Measurements from ENCODE around the gene PIWIL1. TPM values are rescaled to one million over a fixed set of nuclear protein-coding genes. Genes with fewer than 3 reads are reported as not detected.

PIWIL1 gene
- total RNA-seq, 2 experiments from 2014 or later = not detected

GRCh38 chr12:130385193-130385592 lies 47.5 kb downstream of the PIWIL1 start:
- ATAC-seq (no peak), DNase-seq (no peak)
- POLR2A ChIA-PET = no interaction called here
- no peak overlapping the region for H3K4me3 Mint-ChIP-seq
- H3K27ac Mint-ChIP-seq = no peak overlapping the region
- CTCF ChIA-PET = no interaction called here
- no peaks in the 10 kb centered on the region for H3K27me3 Mint-ChIP-seq (ENCODE audit: low read depth)
- H3K36me3 Mint-ChIP-seq (ENCODE audit: low read depth) = peaks cover 3% of the 10 kb centered on the region
- peaks cover 19% of the 10 kb centered on the region for H3K9me3 Mint-ChIP-seq (ENCODE audit: insufficient read depth)
- H3K4me1 Mint-ChIP-seq (ENCODE audit: low read depth) = no peaks in the 10 kb centered on the region

GRCh38 chr12:130391186-130391585 lies 53.5 kb downstream of the PIWIL1 start:
- peaks cover 22% of the 10 kb centered on the region for H3K9me3 Mint-ChIP-seq (ENCODE audit: insufficient read depth)
- ChIA-PET CTCF (no interaction called here), POLR2A (no interaction called here)
- DNase-seq (no peak), ATAC-seq (no peak)
- peaks cover 3% of the 10 kb centered on the region for H3K36me3 Mint-ChIP-seq (ENCODE audit: low read depth)
- peaks cover 10% of the 10 kb centered on the region for H3K4me1 Mint-ChIP-seq (ENCODE audit: low read depth)
- no peak overlapping the region for H3K4me3 Mint-ChIP-seq
- H3K27me3 Mint-ChIP-seq (ENCODE audit: low read depth) = peaks cover 4% of the 10 kb centered on the region
- no peak overlapping the region for H3K27ac Mint-ChIP-seq

GRCh38 chr12:130394906-130395305 lies 57.2 kb downstream of the PIWIL1 start:
- POLR2A ChIA-PET = no interaction called here

GRCh38 chr12:130396667-130397066 lies 59.0 kb downstream of the PIWIL1 start:
- Mint-ChIP-seq H3K36me3 (ENCODE audit: low read depth) (no peaks in the 10 kb centered on the region), H3K27me3 (ENCODE audit: low read depth) (peaks cover 8% of the 10 kb centered on the region), H3K4me1 (ENCODE audit: low read depth) (peaks cover 10% of the 10 kb centered on the region), H3K9me3 (ENCODE audit: insufficient read depth) (no peaks in the 10 kb centered on the region), H3K4me3 (no peak overlapping the region), H3K27ac (no peak overlapping the region)
- CTCF ChIA-PET = no interaction called here
- POLR2A ChIA-PET = no interaction called here
- no peak for DNase-seq
- ATAC-seq = no peak

More at GRCh38 chr12:130394906-130395305, 57.2 kb downstream of the PIWIL1 start:
- no peak for DNase-seq
- Mint-ChIP-seq H3K27me3 (ENCODE audit: low read depth) (peaks cover 6% of the 10 kb centered on the region), H3K36me3 (ENCODE audit: low read depth) (no peaks in the 10 kb centered on the region), H3K4me1 (ENCODE audit: low read depth) (peaks cover 10% of the 10 kb centered on the region), H3K9me3 (ENCODE audit: insufficient read depth) (peaks cover 10% of the 10 kb centered on the region), H3K27ac (no peak overlapping the region), H3K4me3 (no peak overlapping the region)
- ATAC-seq = no peak
- CTCF ChIA-PET = no interaction called here

GRCh38 chr12:130398100-130398848 lies 60.6 kb downstream of the PIWIL1 start:
- Mint-ChIP-seq H3K4me1 (ENCODE audit: low read depth) (peaks cover 10% of the 10 kb centered on the region), H3K36me3 (ENCODE audit: low read depth) (no peaks in the 10 kb centered on the region), H3K27me3 (ENCODE audit: low read depth) (peaks cover 8% of the 10 kb centered on the region), H3K9me3 (ENCODE audit: insufficient read depth) (no peaks in the 10 kb centered on the region), H3K27ac (no peak overlapping the region), H3K4me3 (no peak overlapping the region)
- ChIA-PET CTCF (no interaction called here), POLR2A (no interaction called here)
- ATAC-seq (no peak), DNase-seq (no peak)

GRCh38 chr12:130401703-130402102 lies 64.0 kb downstream of the PIWIL1 start:
- POLR2A ChIA-PET = no interaction called here
- no peak overlapping the region for H3K27ac Mint-ChIP-seq
- no peaks in the 10 kb centered on the region for H3K36me3 Mint-ChIP-seq (ENCODE audit: low read depth)
- CTCF ChIA-PET = no interaction called here
- ATAC-seq (no peak), DNase-seq (no peak)
- H3K4me3 Mint-ChIP-seq = no peak overlapping the region
- H3K9me3 Mint-ChIP-seq (ENCODE audit: insufficient read depth) = no peaks in the 10 kb centered on the region
- peaks cover 5% of the 10 kb centered on the region for H3K27me3 Mint-ChIP-seq (ENCODE audit: low read depth)
- H3K4me1 Mint-ChIP-seq (ENCODE audit: low read depth) = no peaks in the 10 kb centered on the region

GRCh38 chr12:130405332-130405731 lies 67.6 kb downstream of the PIWIL1 start:
- H3K36me3 Mint-ChIP-seq (ENCODE audit: low read depth) = no peaks in the 10 kb centered on the region
- no peaks in the 10 kb centered on the region for H3K4me1 Mint-ChIP-seq (ENCODE audit: low read depth)
- no peak overlapping the region for H3K27ac Mint-ChIP-seq
- DNase-seq = no peak
- H3K4me3 Mint-ChIP-seq = no peak overlapping the region
- ChIA-PET POLR2A (no interaction called here), CTCF (no interaction called here)
- ATAC-seq = no peak
- no peaks in the 10 kb centered on the region for H3K9me3 Mint-ChIP-seq (ENCODE audit: insufficient read depth)
- peaks cover 3% of the 10 kb centered on the region for H3K27me3 Mint-ChIP-seq (ENCODE audit: low read depth)

GRCh38 chr12:130412384-130412783 lies 74.7 kb downstream of the PIWIL1 start:
- no peaks in the 10 kb centered on the region for H3K36me3 Mint-ChIP-seq (ENCODE audit: low read depth)

GRCh38 chr12:130413909-130414308 lies 76.2 kb downstream of the PIWIL1 start:
- POLR2A ChIA-PET = no interaction called here
- no peaks in the 10 kb centered on the region for H3K36me3 Mint-ChIP-seq (ENCODE audit: low read depth)
- H3K4me1 Mint-ChIP-seq (ENCODE audit: low read depth) = no peaks in the 10 kb centered on the region
- no peak for ATAC-seq
- no peaks in the 10 kb centered on the region for H3K9me3 Mint-ChIP-seq (ENCODE audit: insufficient read depth)
- peaks cover 3% of the 10 kb centered on the region for H3K27me3 Mint-ChIP-seq (ENCODE audit: low read depth)
- no peak overlapping the region for H3K27ac Mint-ChIP-seq
- DNase-seq = no peak
- no peak overlapping the region for H3K4me3 Mint-ChIP-seq
- CTCF ChIA-PET = no interaction called here

More at GRCh38 chr12:130412384-130412783, 74.7 kb downstream of the PIWIL1 start:
- CTCF ChIA-PET = no interaction called here
- H3K4me3 Mint-ChIP-seq = no peak overlapping the region
- H3K27ac Mint-ChIP-seq = no peak overlapping the region
- ATAC-seq (no peak), DNase-seq (no peak)
- peaks cover 3% of the 10 kb centered on the region for H3K27me3 Mint-ChIP-seq (ENCODE audit: low read depth)
- H3K9me3 Mint-ChIP-seq (ENCODE audit: insufficient read depth) = no peaks in the 10 kb centered on the region
- POLR2A ChIA-PET = no interaction called here
- no peaks in the 10 kb centered on the region for H3K4me1 Mint-ChIP-seq (ENCODE audit: low read depth)

GRCh38 chr12:130414381-130414780 lies 76.7 kb downstream of the PIWIL1 start:
- H3K27me3 Mint-ChIP-seq (ENCODE audit: low read depth) = peaks cover 3% of the 10 kb centered on the region
- no peak overlapping the region for H3K27ac Mint-ChIP-seq

GRCh38 chr12:130418251-130418650 lies 80.6 kb downstream of the PIWIL1 start:
- H3K36me3 Mint-ChIP-seq (ENCODE audit: low read depth) = no peaks in the 10 kb centered on the region
- no peak for DNase-seq
- no peak for ATAC-seq
- ChIA-PET POLR2A (no interaction called here), CTCF (no interaction called here)
- H3K27me3 Mint-ChIP-seq (ENCODE audit: low read depth) = peaks cover 3% of the 10 kb centered on the region
- H3K4me3 Mint-ChIP-seq = no peak overlapping the region
- H3K9me3 Mint-ChIP-seq (ENCODE audit: insufficient read depth) = no peaks in the 10 kb centered on the region
- no peaks in the 10 kb centered on the region for H3K4me1 Mint-ChIP-seq (ENCODE audit: low read depth)
- H3K27ac Mint-ChIP-seq = no peak overlapping the region

More at GRCh38 chr12:130414381-130414780, 76.7 kb downstream of the PIWIL1 start:
- Mint-ChIP-seq H3K36me3 (ENCODE audit: low read depth) (no peaks in the 10 kb centered on the region), H3K4me3 (no peak overlapping the region), H3K9me3 (ENCODE audit: insufficient read depth) (no peaks in the 10 kb centered on the region), H3K4me1 (ENCODE audit: low read depth) (no peaks in the 10 kb centered on the region)
- ATAC-seq (no peak), DNase-seq (no peak)
- CTCF ChIA-PET = no interaction called here
- POLR2A ChIA-PET = no interaction called here

- no peak for ATAC-seq
- ChIA-PET CTCF (no interaction called here), POLR2A (no interaction called here)
- Mint-ChIP-seq H3K4me3 (no peak overlapping the region), H3K36me3 (ENCODE audit: low read depth) (no peaks in the 10 kb centered on the region), H3K9me3 (ENCODE audit: insufficient read depth) (no peaks in the 10 kb centered on the region), H3K27ac (no peak overlapping the region), H3K27me3 (ENCODE audit: low read depth) (peaks cover 3% of the 10 kb centered on the region), H3K4me1 (ENCODE audit: low read depth) (no peaks in the 10 kb centered on the region)
- DNase-seq = no peak
These were observed 81.4 kb downstream of the PIWIL1 start for GRCh38 chr12:130419116-130419515.

- CTCF ChIA-PET = no interaction called here
- Mint-ChIP-seq H3K4me3 (no peak overlapping the region), H3K27me3 (ENCODE audit: low read depth) (peaks cover 3% of the 10 kb centered on the region), H3K36me3 (ENCODE audit: low read depth) (no peaks in the 10 kb centered on the region), H3K4me1 (ENCODE audit: low read depth) (no peaks in the 10 kb centered on the region), H3K27ac (no peak overlapping the region), H3K9me3 (ENCODE audit: insufficient read depth) (no peaks in the 10 kb centered on the region)
- ATAC-seq (no peak), DNase-seq (no peak)
- POLR2A ChIA-PET = no interaction called here
These were observed 82.4 kb downstream of the PIWIL1 start for GRCh38 chr12:130420071-130420470.

All from activated CD8-positive, alpha-beta T cell treated with anti-CD3 and anti-CD28 coated beads, Interleukin-2, amount 10 ng/mL, durations not matched to agents 7 days and 5 days (primary cell).